Ramos (cell line): ENCODE data around the gene SVEP1.
"Not testable (repeated sequence)": the region's sequence is repeated elsewhere in the genome, so short reads cannot be mapped to it uniquely, and the experiment has no call there.

ENCODE experiments used
- in situ Hi-C: fragments of 300-500 bp; cut with MboI; formaldehyde crosslinking; loops from one replicate; pipeline ENCODE4 v1.14.3; 2022; ENCODE audit warnings: low sequenced_read_pairs; ENCODE audit not compliant: unreplicated experiment

The SVEP1 gene

DNA sequence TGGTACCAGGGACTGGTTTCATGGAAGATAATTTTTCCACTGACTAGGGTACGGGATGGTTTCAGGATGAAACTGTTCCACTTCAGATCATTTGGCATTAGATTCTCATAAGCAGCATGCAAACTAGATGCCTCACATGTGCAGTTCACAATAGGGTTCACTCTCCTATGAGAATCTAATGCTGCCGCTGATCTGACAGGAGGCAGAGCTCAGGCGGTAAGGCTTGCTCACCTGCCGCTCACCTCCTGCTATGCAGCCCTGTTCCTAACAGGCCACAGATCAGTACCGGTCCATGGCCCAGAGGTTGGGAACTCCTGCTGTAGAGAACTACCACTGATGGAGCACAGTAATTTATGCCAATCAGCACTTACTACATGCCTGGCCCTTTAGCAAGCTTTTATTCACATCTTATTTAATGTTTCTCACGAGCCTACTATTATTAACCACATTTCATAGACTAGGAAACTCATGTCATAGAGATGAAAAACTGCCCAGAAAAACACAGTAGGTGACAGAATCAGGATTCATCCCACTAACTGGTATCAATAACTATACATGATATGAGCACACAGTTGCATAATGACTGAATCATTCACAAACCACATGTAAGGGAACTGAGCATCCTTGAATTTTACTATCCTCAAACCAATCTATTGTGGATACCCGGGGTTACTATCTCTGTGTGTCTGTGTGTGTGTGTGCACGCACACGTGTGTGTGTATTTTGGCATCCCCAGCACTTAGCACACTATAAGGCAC is 46.5 kb downstream of the SVEP1 start:
- in situ Hi-C loops = no loop called here

DNA sequence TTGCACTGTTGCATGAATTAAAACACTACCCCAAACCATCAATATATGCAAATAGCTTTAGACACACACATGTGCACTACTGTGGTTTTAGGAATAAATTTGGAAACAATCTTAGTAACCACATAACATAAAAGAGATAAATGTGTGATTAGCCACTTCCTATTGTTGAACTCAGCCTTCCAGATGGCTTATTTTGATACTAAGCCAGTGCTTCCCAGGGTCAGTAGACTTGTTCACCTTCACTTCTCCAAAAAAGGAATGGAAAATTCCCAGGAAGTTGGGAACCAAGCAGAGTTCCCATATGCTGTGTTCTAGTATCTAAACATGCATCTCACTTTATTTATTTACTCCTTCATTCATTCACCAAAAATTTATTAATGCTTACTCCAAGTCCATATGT is 47.8 kb downstream of the SVEP1 start:
- in situ Hi-C loops = no loop called here

DNA sequence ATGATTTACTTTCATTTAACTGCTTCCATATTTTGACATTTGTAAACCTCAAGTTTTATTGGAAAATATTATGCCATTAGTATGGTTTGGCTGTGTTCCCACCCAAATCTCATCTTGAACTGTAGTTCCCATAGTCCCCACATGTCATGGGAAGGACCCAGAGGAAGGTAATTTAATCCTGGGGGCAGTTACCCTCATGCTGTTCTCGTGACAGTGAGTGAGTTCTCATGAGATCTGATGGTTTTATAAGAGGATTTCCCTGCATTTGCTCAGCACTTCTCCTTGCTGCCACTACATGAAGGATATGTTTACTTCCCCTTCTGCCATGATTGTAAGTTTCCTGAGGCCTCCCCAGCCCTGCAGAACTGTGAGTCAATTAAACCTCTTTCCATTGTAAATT is 48.3 kb downstream of the SVEP1 start:
- in situ Hi-C loops = not testable (repeated sequence)

DNA sequence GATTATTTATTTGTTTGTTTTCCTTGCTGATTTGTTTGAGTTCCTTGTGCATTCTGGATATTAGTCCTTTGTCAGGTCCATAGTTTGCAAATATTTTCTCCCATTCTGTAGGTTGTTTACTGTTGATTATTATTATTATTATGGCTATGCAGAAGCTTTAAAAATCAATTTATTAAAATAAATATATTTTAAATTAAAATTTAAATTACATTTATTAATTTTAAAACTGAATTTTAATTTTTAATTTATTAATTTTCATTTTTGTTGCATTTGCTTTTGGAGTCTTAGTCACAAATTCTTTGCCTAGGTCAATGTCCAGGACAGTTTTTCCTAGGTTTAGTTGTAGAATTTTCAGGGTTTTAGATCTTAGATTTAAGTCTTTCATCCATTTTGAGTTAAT is 50.9 kb downstream of the SVEP1 start:
- in situ Hi-C loops = no loop called here

DNA sequence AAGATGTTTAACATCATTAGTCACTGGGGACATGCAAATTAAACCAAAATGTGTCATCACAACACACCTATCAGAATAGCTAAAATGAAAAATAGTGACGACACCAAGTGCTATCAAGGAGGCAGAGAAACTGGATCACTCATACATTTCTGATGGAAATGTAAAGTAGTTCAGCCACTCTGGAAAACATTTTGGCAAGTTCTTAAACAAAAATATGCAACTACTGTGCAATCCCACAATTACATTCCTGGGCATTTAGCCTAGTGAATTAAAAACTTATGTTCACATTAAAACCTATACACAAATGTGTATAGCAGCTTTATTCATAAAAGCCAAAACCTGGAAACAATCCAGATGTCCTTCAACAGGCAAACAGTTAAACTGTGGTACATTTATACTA is 53.1 kb downstream of the SVEP1 start:
- in situ Hi-C loops = no loop called here

DNA sequence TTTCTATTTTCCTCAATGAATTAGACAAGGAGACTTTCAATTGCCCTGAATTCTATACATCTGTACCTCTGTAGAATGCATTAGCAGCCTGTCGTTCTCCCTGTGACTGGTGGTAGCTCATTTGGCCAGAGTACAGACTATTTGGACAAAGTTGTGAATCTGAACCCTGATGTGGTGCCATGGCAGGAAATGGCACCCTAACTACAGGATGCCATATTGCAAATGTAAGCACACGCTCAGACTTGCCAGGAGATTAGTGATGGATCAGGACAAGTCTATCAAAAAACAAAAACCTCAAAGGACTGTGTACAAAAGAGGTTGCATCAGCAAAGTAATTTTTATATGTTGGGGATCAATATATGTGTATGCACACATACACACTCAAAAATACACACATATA is 58.3 kb downstream of the SVEP1 start:
- in situ Hi-C loops = no loop called here

DNA sequence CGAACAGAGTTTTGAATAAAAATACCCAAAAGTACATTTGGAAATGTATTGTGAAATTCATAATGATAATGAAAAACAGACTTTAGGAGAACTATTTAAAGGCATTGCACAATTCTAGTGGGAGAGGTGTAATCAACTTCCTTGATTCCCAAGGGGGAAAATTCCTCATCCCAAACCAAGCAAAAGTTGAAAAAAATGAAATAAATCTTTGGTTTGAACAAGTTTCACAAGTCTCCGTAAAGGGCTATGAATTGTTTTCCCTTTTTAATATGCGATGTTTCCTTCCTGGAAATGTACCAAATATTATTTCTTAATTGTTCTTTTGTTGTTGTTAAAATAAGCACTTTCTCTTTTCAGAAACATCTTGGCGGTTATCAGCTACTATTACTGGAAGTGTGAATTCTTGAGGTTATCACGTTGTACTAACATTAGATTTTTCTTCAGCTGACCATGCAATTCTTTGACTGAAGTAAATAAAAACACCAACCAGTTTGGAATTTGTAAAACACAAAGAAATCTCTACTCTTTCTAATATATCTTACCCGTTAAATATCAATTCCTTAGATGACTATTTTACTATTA is 59.3 kb downstream of the SVEP1 start:
- in situ Hi-C loops = no loop called here

DNA sequence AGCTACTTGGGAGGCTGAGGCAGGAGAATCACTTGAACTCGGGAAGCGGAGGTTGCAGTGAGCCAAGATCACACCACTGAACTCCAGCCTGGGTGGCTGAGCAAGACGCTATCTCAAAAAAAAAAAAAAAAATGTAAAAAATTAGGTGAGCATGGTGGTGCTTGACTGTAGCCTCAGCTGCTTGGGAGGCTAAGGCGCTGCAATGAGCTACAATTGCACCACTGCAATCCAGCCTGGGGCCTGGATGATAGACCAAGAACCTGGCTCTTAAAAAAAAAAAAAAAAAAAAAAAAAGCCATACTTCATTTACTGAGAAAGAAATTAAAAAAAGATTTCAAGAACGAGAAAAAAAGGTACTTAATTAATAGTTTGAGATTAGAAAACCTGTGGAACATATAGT is 62.1 kb downstream of the SVEP1 start:
- in situ Hi-C loops = no loop called here

DNA sequence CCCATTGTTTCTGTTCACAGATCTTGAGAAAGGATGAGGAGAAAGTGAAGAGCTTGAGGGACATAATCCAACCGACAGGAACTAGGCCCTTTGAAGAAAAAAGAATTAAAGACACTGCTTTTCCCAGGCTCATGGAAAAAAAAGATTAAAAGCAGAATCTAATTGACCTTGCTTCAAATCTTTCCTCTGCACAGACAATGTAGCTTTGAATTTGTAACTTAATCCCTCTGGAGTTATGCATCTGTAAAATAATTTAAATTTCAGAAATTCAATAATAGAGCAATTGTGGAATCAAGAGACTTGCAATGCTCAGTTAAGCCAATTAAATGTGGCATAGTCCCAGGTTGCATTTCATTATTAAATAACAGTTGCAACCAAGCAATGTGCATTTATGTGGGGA is 64.6 kb downstream of the SVEP1 start:
- in situ Hi-C loops = no loop called here

DNA sequence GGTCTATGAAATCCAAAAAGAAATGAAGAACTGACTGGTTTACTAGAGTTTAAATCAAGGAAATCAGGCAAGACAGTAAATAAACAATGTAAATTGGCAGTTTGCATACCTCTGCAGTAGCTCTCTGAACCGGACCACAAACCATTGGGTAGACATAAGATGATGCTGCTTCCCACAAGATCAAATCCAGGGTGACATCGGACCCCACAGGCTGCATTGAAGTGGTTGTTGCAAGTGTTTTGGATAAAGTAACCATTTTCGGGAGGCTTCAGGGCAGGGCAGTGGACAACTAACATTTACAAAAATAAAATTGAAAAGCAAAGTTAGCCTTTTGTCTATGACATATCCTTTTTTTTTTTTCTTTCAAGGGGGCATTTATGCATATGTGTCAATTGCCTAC is 66.7 kb downstream of the SVEP1 start:
- in situ Hi-C loops = no loop called here

DNA sequence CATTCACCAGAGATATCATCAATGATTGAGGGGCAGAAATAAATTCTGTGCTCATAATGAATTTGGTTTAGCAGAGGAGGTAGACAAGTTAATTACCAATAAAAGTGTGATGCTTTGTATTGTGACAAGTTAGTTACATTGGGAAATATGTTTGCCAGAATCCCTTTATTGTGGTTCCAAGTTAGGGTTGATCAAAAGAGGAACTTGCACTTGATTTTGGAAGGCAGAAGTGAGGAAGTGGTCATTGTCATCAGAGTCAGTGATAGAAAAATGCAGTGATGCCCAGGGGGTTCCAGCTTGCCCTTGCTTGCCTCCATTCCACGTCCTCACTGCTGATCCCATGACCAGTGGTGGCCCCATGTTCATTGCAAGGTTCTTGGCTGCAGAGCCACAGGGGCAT is 69.7 kb downstream of the SVEP1 start:
- in situ Hi-C loops = no loop called here

DNA sequence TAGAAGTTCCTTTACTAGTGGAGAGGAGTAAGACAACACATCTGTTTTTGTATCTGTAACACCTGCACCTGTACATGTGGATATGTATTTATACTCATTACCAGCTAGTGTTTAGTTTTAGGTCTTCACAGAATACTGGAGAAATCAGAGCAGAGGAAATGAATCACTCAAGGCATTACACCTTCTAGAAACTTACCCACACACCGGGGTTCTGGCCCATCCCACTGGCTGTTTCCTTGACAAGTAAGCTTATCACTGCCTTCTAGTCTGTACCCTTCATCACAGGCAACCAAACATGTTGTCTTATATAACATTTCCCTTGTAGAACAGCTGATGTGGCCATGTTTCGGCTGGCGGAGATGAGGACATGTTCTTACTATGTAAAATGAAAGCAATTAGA is 76.7 kb downstream of the SVEP1 start:
- in situ Hi-C loops = no loop called here

DNA sequence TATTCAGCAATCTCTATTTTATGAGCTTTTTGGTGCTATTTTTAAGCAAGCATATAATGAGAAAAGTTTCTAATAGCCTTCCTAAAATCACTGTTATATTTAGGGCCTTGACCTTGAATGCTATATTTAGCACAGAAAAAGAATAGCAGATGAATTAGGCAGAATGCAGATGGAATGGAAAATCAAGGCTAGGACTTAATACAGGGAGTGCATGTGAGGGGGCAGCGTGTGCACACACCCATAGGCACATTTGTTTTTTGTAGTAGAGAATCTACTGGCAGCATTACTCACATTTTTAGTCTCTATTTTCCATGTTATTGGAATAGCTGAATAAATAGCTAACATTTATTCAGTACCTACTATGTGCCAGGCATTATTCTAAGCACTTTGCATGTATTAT is 79.9 kb downstream of the SVEP1 start:
- in situ Hi-C loops = no loop called here

DNA sequence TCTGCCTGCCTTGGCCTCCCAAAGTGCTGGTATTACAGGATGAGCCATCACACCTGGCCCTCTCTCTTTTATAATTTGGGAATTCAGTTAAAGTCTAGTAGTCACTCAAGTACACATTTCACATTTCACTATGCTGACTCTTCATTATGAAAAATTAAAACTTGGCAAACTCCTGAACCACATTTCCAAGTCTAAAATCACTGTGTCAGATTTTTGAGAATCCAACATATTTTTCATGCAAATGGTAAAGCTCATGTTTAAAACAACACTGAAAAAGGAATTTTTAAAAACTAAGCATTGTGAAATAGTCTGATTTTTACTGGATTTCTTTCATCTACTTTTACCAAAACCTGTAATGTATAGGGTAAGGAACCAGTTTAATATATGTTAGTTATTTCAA is 92.3 kb downstream of the SVEP1 start:
- in situ Hi-C loops = no loop called here

DNA sequence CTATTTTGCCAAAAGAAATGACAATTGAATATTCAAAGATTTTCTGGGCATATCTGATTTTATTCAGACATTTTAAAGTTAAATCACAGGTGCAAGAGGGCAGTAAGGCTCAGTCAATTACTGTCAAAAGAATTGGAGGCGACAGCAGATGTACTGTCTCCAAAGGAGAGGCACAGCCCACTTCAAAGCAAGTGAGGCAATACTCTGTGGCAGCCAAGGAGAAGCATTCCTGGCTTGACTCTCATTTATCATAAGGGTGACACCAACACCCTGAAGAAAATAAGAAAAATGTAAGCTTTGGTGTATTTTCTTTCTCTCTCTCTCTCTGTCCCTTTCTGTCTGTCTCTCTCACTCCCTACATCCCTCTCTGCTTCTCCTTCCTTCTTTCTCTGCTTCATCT is 93.3 kb downstream of the SVEP1 start:
- in situ Hi-C loops = no loop called here

DNA sequence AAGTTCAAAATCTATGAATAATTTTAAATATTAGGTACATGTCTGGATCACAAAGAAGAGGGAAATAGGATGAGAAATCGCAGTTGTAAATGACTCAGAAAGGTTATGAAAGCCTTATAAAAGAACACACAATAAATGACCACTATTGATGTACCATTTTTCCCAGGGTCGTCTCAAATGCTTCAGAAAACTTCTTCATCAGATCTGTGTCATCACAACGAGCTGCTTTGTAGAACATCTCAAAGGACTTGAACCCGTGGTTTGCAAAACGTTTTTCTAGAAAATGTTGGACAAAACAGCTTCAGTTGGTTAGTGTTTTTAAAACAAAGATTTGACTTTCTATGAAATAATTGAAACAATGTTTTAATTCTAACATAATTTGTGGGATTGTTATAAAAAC is 100.1 kb downstream of the SVEP1 start:
- in situ Hi-C loops = no loop called here

DNA sequence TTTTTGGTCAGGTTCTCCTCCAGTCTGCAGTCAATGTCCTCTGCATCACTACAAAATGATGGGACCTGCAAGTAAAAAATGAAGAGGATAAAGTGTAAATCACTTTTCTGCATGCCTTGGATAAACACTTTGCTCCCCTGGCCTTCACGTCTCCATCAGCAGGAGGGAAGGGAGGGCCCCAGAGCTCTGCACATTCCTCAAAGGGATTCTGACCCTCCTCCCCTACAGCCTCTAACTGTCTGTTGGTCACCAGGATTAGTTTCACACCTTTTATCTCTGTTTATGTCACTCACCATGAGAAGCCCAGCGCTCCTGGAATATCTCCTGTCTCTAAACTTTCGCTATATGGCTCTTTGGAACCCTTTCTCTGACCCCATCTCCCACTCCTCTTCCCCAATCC is 103.3 kb downstream of the SVEP1 start:
- in situ Hi-C loops = no loop called here

DNA sequence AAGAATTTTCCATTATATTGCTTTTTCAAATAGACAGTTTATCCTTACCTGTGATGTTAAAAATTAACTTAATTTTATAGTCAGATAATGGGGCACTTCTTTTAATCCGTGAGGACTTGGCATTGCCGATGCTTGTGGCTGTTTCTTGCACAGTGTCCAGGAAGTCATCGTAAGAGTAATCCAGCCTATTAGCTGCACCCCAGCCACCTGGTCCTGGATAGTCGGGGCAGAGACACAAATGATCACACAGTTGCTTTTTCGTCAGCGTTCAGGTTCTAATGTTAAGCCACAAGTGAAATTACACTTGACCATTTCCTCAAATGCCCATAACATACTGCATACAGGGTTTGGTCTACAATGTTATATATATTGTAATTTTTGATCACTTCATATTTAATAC is 107.4 kb downstream of the SVEP1 start:
- in situ Hi-C loops = no loop called here

DNA sequence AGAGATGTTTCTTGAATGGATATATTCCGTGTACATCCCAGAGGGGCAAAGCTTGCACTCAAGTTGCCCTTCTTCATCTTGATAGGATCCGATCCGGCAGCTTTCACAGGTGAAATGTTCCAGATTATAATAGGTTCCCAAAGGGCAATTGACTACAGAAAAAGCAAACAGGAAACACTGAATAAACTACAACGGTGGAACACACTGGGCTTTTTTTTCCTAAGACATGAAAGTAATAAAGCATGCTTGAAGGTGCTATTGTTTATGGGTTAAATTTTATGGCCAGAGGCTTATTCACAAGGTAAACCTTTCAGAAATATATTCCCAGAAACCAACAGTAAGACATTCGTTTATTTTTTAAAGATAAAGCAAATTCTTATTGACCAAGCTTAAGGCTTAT is 110.6 kb downstream of the SVEP1 start:
- in situ Hi-C loops = no loop called here

DNA sequence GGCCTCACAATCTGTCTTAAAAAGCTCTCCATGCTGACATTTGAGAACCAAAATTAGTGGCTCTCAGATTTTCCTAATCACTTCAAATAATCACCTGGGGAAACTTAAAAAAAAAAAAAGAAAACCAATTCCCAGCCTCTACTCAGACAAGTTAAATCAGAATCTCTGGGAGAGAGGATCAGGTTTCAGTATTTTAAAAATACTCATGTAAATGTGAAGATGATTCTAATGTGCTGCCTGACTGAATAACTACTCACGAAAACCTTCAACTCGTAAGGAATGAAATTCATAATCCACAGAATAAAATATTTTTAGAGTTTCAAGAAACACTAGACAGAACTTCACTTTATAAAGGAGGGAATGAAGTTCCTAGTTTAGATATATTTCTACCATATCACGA is 114.4 kb downstream of the SVEP1 start:
- in situ Hi-C loops = no loop called here

DNA sequence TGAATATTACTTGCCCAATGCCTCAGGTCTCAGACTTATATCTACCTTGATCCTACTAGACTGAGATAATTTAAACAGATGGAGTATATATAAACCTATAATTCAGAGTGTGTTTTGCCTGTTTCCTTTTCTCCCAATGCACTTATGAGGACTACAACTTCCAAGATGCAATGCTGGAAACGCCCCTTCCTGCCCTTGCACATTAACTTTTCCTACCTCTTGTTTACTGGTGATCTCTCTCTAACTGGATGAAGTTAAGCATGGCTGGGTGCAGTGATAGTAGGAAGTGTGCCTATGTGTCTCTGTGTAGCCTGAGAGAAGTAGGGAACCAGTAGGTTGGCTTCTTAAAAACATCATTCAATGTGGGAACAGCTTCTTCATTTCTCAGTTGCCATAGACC is 115.2 kb downstream of the SVEP1 start:
- in situ Hi-C loops = no loop called here

DNA sequence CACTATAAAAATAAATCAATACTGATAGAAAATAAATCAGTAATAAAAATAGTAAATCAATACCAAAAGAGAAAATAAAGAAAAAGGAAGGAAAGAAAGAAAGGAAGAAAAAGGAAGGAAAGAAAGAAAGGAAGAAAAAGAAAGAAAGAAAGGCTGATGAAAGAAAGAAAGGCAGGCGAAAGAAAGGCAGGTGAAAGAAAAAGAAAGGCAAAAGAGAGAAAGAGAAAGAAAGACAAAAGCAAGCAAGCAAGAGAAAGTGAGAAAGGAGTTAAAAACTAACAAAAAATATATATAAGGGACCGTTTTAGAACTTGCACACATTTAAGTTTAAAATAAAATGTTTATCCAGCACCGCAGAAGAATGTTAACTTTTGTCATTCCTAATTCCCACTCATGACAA is 116.0 kb downstream of the SVEP1 start:
- in situ Hi-C loops = no loop called here
